ENCODE data around the gene RAD23A.
"Not testable (repeated sequence)": the region's sequence is repeated elsewhere in the genome, so short reads cannot be mapped to it uniquely, and the experiment has no call there.

Gene RAD23A

DNA sequence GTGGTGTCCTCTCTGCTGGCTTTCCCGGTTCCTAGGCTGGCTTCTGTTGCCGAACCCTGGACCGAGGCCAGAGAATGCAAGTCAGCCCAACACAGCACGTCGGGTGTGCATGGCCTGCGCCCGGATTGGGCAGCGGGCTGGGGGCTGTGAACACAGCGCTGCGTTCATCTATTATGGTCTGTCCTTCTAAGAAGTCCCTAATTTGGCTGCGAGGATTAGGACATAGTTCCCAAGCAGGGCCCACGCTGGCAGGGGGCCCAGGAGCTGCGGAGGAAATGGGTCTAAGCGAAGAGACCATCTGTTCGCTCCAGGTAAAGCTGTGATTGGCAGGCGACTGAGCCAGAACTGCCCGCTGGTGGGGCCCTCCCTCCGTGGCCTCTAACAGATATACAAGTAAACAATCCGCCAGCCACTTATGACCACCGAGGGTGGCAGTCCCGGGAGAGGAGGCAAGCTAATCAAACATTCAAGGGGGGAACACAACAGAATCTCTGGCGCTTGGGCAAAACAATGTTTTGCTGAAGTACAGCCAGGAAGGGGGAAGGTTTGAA is 32.6 kb upstream of the RAD23A start:
- Mint-ChIP-seq H3K27ac (peak overlapping the region; percentile 77 to 99 (median 97)), H3K4me1 (peaks cover 28% of the 10 kb centered on the region), H3K9me3 (no peaks in the 10 kb centered on the region), H3K27me3 (ENCODE audit: low read depth) (no peaks in the 10 kb centered on the region), H3K4me3 (peak overlapping the region; percentile 14 to 76 (median 42)), H3K36me3 (ENCODE audit: low read depth) (no peaks in the 10 kb centered on the region)
- TF ChIP-seq, protein P1, sequence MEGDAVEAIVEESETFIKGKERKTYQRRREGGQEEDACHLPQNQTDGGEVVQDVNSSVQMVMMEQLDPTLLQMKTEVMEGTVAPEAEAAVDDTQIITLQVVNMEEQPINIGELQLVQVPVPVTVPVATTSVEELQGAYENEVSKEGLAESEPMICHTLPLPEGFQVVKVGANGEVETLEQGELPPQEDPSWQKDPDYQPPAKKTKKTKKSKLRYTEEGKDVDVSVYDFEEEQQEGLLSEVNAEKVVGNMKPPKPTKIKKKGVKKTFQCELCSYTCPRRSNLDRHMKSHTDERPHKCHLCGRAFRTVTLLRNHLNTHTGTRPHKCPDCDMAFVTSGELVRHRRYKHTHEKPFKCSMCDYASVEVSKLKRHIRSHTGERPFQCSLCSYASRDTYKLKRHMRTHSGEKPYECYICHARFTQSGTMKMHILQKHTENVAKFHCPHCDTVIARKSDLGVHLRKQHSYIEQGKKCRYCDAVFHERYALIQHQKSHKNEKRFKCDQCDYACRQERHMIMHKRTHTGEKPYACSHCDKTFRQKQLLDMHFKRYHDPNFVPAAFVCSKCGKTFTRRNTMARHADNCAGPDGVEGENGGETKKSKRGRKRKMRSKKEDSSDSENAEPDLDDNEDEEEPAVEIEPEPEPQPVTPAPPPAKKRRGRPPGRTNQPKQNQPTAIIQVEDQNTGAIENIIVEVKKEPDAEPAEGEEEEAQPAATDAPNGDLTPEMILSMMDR (IDR thresholded peaks at IDR 0.05; ENCODE audit: unreplicated experiment in 3 of 3): no peak

DNA sequence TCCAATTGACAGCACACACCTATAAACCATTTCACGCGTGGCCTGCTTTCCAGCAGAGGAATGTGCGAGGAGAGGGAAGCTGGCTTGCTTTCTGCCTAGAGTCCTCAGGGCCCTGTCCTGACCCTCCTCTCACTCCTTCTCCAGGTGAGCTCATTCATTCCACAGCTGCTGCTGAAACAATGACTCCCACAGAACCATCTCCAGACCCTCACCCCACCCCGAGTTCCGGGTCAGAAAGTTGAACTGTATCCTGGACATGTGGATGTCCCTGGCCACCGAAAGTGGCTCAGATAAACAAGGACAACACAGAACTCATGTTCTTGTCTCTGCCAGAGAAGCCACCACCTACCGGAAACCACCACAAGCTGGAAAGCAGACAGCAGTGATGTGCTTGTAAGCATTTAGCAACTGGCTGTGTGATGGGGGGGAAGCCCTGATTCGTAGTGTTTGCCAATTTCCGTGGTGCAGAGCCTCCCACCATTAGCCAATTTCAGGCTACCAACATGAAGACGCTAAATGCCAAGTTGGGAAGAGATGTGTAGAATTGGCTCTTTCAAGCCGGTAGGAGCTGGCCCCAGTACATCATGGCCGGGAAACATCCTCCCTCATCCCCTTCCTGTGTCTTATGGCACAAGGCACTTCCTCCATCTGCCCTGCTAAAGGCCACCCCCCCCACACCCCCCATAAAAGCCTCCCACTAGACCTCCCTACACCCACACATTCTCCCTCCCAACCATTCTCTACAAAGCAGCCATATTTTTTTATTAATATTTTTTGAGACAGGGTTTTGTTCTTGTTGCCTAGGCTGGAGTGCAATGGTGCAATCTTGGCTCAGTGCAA is 31.6 kb upstream of the RAD23A start:
- TF ChIP-seq, protein P1 (IDR thresholded peaks at IDR 0.05; ENCODE audit: unreplicated experiment in 3 of 3): no peak
- Mint-ChIP-seq H3K9me3 (no peaks in the 10 kb centered on the region), H3K4me1 (peaks cover 24% of the 10 kb centered on the region), H3K27ac (peak overlapping the region; percentile 77 to 99 (median 97)), H3K4me3 (peak overlapping the region in 1 of 3 experiments; percentile 76), H3K27me3 (ENCODE audit: low read depth) (no peaks in the 10 kb centered on the region), H3K36me3 (ENCODE audit: low read depth) (no peaks in the 10 kb centered on the region)

DNA sequence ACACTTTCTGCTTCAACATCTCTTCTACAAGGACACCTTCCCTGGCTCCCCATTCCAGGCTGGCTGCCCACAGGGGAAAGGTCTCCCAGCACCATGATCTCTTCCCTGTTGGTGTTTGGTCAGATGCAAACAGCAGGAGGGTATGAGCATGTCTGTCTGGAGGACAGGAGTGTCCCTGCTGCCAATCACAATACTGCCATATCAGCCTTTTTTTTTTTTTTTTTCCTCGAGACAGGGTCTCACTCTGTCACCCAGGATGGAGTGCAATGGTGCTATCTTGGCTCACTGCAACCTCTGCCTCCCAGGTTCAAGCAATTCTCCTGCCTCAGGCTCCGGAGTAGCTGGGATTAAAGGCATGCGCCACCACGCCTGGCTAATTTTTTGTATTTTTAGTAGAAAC is 29.8 kb upstream of the RAD23A start:
- peak overlapping the region in 1 of 3 experiments; percentile 22 for H3K27ac Mint-ChIP-seq
- not testable (repeated sequence) for H3K36me3 Mint-ChIP-seq (ENCODE audit: low read depth); H3K27me3 Mint-ChIP-seq (ENCODE audit: low read depth); H3K9me3 Mint-ChIP-seq; H3K4me3 Mint-ChIP-seq
- peaks cover 23% of the 10 kb centered on the region for H3K4me1 Mint-ChIP-seq

DNA sequence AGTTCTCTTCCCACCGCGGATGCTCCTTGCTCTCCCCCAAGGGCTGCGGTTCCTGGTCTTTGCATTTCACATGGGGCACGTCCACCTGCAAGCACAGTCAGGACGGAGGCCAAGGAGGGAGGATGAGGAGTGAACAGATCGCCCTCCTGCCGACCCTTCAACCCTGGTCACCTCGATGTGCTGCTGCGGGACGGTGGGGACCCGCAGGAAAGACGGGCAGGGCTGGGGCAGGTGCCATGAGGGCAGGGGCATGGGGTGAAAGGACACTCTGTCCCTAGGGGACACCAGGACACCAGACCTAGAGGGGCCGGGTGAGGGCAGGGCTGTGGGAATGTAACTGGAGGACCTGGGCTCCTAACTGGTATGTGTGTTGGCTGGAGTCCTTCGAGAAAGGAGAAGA is 27.4 kb upstream of the RAD23A start:
- no peaks in the 10 kb centered on the region for H3K9me3 Mint-ChIP-seq
- no peak overlapping the region for H3K27ac Mint-ChIP-seq
- H3K36me3 Mint-ChIP-seq (ENCODE audit: low read depth): peaks cover 13% of the 10 kb centered on the region
- TF ChIP-seq, protein P1 (IDR thresholded peaks at IDR 0.05; ENCODE audit: unreplicated experiment in 3 of 3): no peak
- peaks cover 10% of the 10 kb centered on the region for H3K4me1 Mint-ChIP-seq
- H3K27me3 Mint-ChIP-seq (ENCODE audit: low read depth): no peaks in the 10 kb centered on the region
- peak overlapping the region in 2 of 3 experiments; percentile 32 to 74 for H3K4me3 Mint-ChIP-seq

DNA sequence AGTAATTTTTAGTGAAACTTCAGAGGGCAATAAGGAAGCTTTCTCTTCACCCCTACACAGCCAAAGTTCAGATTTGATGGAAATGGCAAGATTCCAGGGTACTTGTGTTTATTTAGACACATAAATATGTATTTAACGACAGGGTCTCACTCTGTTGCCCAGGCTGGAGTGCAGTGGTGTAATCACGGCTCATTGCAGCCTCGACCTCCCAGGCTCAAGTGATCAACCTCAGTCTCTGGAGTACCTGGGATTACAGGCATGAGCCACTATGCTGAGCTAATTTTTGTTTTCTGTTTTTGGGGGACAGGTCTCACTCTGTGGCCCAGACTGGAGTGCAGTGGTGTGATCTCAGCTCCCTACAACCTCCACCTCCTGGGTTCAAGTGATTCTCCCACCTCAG is 24.6 kb upstream of the RAD23A start:
- Mint-ChIP-seq H3K36me3 (ENCODE audit: low read depth) (peaks cover 35% of the 10 kb centered on the region), H3K4me3 (peak overlapping the region in 2 of 3 experiments; percentile 17), H3K27me3 (ENCODE audit: low read depth) (no peaks in the 10 kb centered on the region), H3K4me1 (no peaks in the 10 kb centered on the region), H3K27ac (peak overlapping the region in 2 of 3 experiments; percentile 55), H3K9me3 (no peaks in the 10 kb centered on the region)
- TF ChIP-seq, protein P1 (IDR thresholded peaks at IDR 0.05; ENCODE audit: unreplicated experiment in 3 of 3): no peak

DNA sequence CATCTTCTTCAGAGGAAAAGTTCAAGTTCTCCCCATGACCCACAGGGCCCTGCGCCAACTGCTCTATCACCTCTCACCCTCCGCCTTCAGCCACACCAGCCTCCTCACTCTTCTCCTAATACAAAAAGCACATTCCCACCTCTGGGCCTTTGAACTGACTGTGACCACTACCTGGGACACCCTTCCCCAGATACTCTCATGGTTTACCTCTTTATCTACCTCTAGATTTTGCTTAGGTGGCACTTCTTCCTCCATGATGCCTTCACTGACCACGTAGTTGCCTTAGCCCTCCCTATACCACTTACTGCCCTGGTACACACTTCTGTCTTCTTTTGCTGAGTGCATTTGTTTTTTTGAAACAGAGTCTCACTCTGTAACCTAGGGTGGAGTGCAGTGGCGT is 22.7 kb upstream of the RAD23A start:
- H3K27ac Mint-ChIP-seq: no peak overlapping the region
- H3K36me3 Mint-ChIP-seq (ENCODE audit: low read depth): peaks cover 45% of the 10 kb centered on the region
- TF ChIP-seq, protein P1 (IDR thresholded peaks at IDR 0.05; ENCODE audit: unreplicated experiment in 3 of 3): no peak
- H3K27me3 Mint-ChIP-seq (ENCODE audit: low read depth): no peaks in the 10 kb centered on the region
- no peaks in the 10 kb centered on the region for H3K4me1 Mint-ChIP-seq
- H3K4me3 Mint-ChIP-seq: no peak overlapping the region
- H3K9me3 Mint-ChIP-seq: no peaks in the 10 kb centered on the region

All from nephron (organoid).